Endothelial cell of umbilical vein (primary cell): ENCODE data around the gene TRPC6. TPM values are rescaled to one million over a fixed set of nuclear protein-coding genes. Genes with fewer than 3 reads are reported as not detected.

Experiments
- BruUV-seq: library from RNA; stranded (reverse); fragments of 400-500 nt; replicated peaks from 2 replicates; lab custom pipeline; 2021; lab: Mats Ljungman, UMichigan
- CTCF ChIA-PET: fragments of 300-600, 350-600 bp; sonication (Branson Sonifier 250); formaldehyde crosslinking; loops from one replicate; lab custom pipeline; 2021; ENCODE audit warnings: antibody characterized with exemption, inconsistent platforms; lab: Charles Lee
- POLR2A ChIA-PET: fragments of 300-600, 350-600 bp; sonication (Branson Sonifier 250); formaldehyde crosslinking; loops from one replicate; lab custom pipeline; 2021; ENCODE audit warnings: antibody characterized with exemption, inconsistent platforms; lab: Charles Lee
- DNase-seq: peaks from one replicate; pipeline ENCODE4 v3.0.0-alpha.2; 2011; ENCODE audit warnings: low read depth, low spot score
- FAIRE-seq: peaks from 2 replicates; lab custom pipeline; 2011; peaks lifted over from hg19 to GRCh38; lab: Jason Lieb, UNC
- H2AFZ ChIP-seq: 2 replicates; pipeline ENCODE4 v1.6.0; 2012; ENCODE audit warnings: low read depth, low read length, control low read depth, inconsistent platforms
- H3K27ac ChIP-seq: 2 replicates; pipeline ENCODE4 v1.5.1; 2011; ENCODE audit warnings: low read depth, mild to moderate bottlenecking, control low read depth, low read length, moderate library complexity; ENCODE audit not compliant: insufficient read depth
- H3K27me3 ChIP-seq, 2 experiments: 2 replicates each; pipeline versions ENCODE4 v1.6.0 to v1.6.1; 2011; ENCODE audit warnings: low read length in 2 of 2, mixed read lengths in 1 of 2; ENCODE audit not compliant: control insufficient read depth in 2 of 2, insufficient read depth in 2 of 2
- H3K36me3 ChIP-seq, 2 experiments: 2 replicates in 1 of 2; 3 replicates in 1 of 2; pipeline ENCODE4 v1.5.1; 2011; ENCODE audit warnings: low read length in 2 of 2, mild to moderate bottlenecking in 1 of 2, moderate library complexity in 1 of 2; ENCODE audit not compliant: control insufficient read depth in 2 of 2, insufficient read depth in 2 of 2; ENCODE audit errors: extremely low read depth in 1 of 2
- H3K4me1 ChIP-seq: 3 replicates; pipeline ENCODE4 v1.5.1; 2011; ENCODE audit warnings: mild to moderate bottlenecking, low read length; ENCODE audit not compliant: control insufficient read depth, insufficient read depth; ENCODE audit errors: extremely low read depth
- H3K4me2 ChIP-seq: 2 replicates; pipeline ENCODE4 v1.6.1; 2011; ENCODE audit warnings: low read length, control low read depth, mixed read lengths; ENCODE audit not compliant: insufficient read depth
- H3K4me3 ChIP-seq, 3 experiments: fragments of 200-600 bp in 1 of 3; sonication (generic), shearing (Covaris generic) in 1 of 3; replicated peaks in 1 of 3; 2 replicates each; pipeline ENCODE4 v1.5.1; 2011 to 2016; ENCODE audit warnings: control low read depth in 3 of 3, low read length in 3 of 3, mild to moderate bottlenecking in 2 of 3, inconsistent platforms in 1 of 3, low read depth in 1 of 3, moderate library complexity in 1 of 3; ENCODE audit not compliant: insufficient read depth in 1 of 3
- H3K79me2 ChIP-seq: 2 replicates; pipeline ENCODE4 v1.6.0; 2012; ENCODE audit warnings: low read length, inconsistent platforms; ENCODE audit not compliant: control insufficient read depth, insufficient read depth
- H3K9ac ChIP-seq: replicated peaks from 2 replicates; pipeline ENCODE3; 2011; ENCODE audit warnings: low read length, control low read depth; ENCODE audit not compliant: insufficient read depth; ENCODE audit errors: extremely low read depth
- H3K9me1 ChIP-seq: replicated peaks from 3 replicates; pipeline ENCODE4 v1.6.0; 2011; ENCODE audit warnings: mild to moderate bottlenecking, low read length; ENCODE audit not compliant: control insufficient read depth, insufficient read depth; ENCODE audit errors: extremely low read depth
- H3K9me3 ChIP-seq: replicated peaks from 2 replicates; pipeline ENCODE4 v1.5.1; 2012; ENCODE audit warnings: low read length, inconsistent platforms; ENCODE audit not compliant: control insufficient read depth, insufficient read depth
- H4K20me1 ChIP-seq: replicated peaks from 2 replicates; pipeline ENCODE3; 2011; ENCODE audit warnings: mild to moderate bottlenecking, low read length; ENCODE audit not compliant: control insufficient read depth, insufficient read depth; ENCODE audit errors: extremely low read depth
- CTCF ChIP-seq, 2 donors: IDR thresholded peaks; 1 replicate in 1 of 2; 2 replicates in 1 of 2; pipeline ENCODE4 v1.5.1; 2011; ENCODE audit warnings: low read length in 2 of 2, mild to moderate bottlenecking in 2 of 2, moderate library complexity in 2 of 2, control low read depth in 1 of 2, inconsistent platforms in 1 of 2, low read depth in 1 of 2; ENCODE audit not compliant: insufficient read depth in 1 of 2; ENCODE audit errors: extremely low read depth in 1 of 2
- EZH2 ChIP-seq: IDR thresholded peaks from 2 replicates; pipeline ENCODE4 v1.6.1; 2012; ENCODE audit warnings: borderline replicate concordance, low read depth, mild to moderate bottlenecking, moderate library complexity, low read length, inconsistent platforms; ENCODE audit not compliant: severe bottlenecking
- FOS ChIP-seq: IDR thresholded peaks from 2 replicates; pipeline ENCODE4 v1.6.1; 2011; ENCODE audit warnings: mild to moderate bottlenecking, low read length, moderate library complexity, borderline replicate concordance; ENCODE audit not compliant: insufficient read depth
- GATA2 ChIP-seq: IDR thresholded peaks from 2 replicates; pipeline ENCODE4 v1.7.0; 2011; ENCODE audit warnings: low read depth, mild to moderate bottlenecking, moderate library complexity, mixed read lengths, low read length; ENCODE audit not compliant: insufficient read length, insufficient read depth
- JUN ChIP-seq: IDR thresholded peaks from 2 replicates; pipeline ENCODE4 v1.6.1; 2011; ENCODE audit warnings: borderline replicate concordance, low read depth; ENCODE audit not compliant: insufficient read length, insufficient read depth
- MAX ChIP-seq: IDR thresholded peaks from 2 replicates; pipeline ENCODE4 v1.6.1; 2011; ENCODE audit not compliant: insufficient read depth, insufficient read length
- MYC ChIP-seq: IDR thresholded peaks from one replicate; pipeline ENCODE4 v1.6.1; 2011; ENCODE audit warnings: mild to moderate bottlenecking, low read depth, low read length
- POLR2A ChIP-seq: IDR thresholded peaks from 2 replicates; pipeline ENCODE4 v1.6.1; 2012; ENCODE audit warnings: low read depth, mild to moderate bottlenecking, control low read depth, low read length
- POLR2AphosphoS5 ChIP-seq: IDR thresholded peaks from 2 replicates; pipeline ENCODE4 v1.6.1; 2012; ENCODE audit warnings: low read depth, mild to moderate bottlenecking, control low read depth, low read length, moderate library complexity; ENCODE audit not compliant: insufficient read depth
- dilution Hi-C: fragments of 300-500 bp; cut with MboI; formaldehyde crosslinking; loops from one replicate; pipeline ENCODE4 v1.15.0; 2019; ENCODE audit warnings: low sequenced_read_pairs; ENCODE audit not compliant: extremely low pct_ligation_motif_present
- intact Hi-C: fragments of 100-400 bp; cut with micrococcal nuclease; formaldehyde crosslinking; loops from one replicate; pipeline ENCODE4 v1.10.0; 2022
- polyA plus RNA-seq, 4 experiments: library from polyadenylated mRNA; depleted of rRNA in 3 of 4; stranded (reverse) in 3 of 4; unstranded in 1 of 4; fragments of >200 nt; gene quantifications; 2 replicates each; pipeline versions ENCODE4 v1.2.1 to v1.2.3, GENCODE V29; 2011 to 2012; ENCODE audit warnings: missing spikeins in 1 of 4
- total RNA-seq: library from RNA; stranded (reverse); gene quantifications from 2 replicates; pipeline ENCODE4 v1.2.3, GENCODE V29; 2021

The TRPC6 gene
- total and polyA plus RNA-seq, 2 donors (not counting 3 experiments of a cell fraction or from before 2014, with no cell fraction given): not detected

GRCh38 chr11:101600924-101601323, 17.1 kb upstream of the TRPC6 start:
- Histone ChIP-seq H3K9me3 (no peaks in the 10 kb centered on the region), H3K79me2 (no peaks in the 10 kb centered on the region), H3K4me2 (no peak overlapping the region), H3K27me3 (no peaks in the 10 kb centered on the region), H2AFZ (no peak overlapping the region), H4K20me1 (no peaks in the 10 kb centered on the region), H3K4me1 (no peaks in the 10 kb centered on the region), H3K36me3 (no peaks in the 10 kb centered on the region), H3K9ac (no peak overlapping the region), H3K27ac (no peak overlapping the region), H3K4me3 (no peak overlapping the region), H3K9me1 (no peaks in the 10 kb centered on the region)
- FAIRE-seq: no peak
- dilution Hi-C loops (no loop called here), intact Hi-C loops (no loop called here)
- POLR2A ChIA-PET: no interaction called here
- TF ChIP-seq EZH2: no peak
- no peak for TF ChIP-seq FOS
- TF ChIP-seq GATA2: no peak
- no peak for DNase-seq
- CTCF ChIA-PET: no interaction called here
- no TSS peak for BruUV-seq

GRCh38 chr11:101586965-101587364, 3.2 kb upstream of the TRPC6 start:
- Histone ChIP-seq H4K20me1 (no peaks in the 10 kb centered on the region), H3K9ac (no peak overlapping the region), H3K9me1 (no peaks in the 10 kb centered on the region), H3K4me3 (no peak overlapping the region), H3K36me3 (no peaks in the 10 kb centered on the region), H3K9me3 (no peaks in the 10 kb centered on the region), H3K79me2 (no peaks in the 10 kb centered on the region), H3K27ac (no peak overlapping the region), H3K4me2 (no peak overlapping the region), H3K4me1 (no peaks in the 10 kb centered on the region), H3K27me3 (peaks cover 9 to 10% of the 10 kb centered on the region in 2 experiments), H2AFZ (no peak overlapping the region)
- DNase-seq: no peak
- no TSS peak for BruUV-seq
- ChIA-PET CTCF (no interaction called here), POLR2A (no interaction called here)
- TF ChIP-seq POLR2AphosphoS5 (no peak), CTCF (IDR thresholded peaks at IDR 0.05; ENCODE audit: extremely low read depth in 1 of 2, insufficient read depth in 1 of 2, low read depth in 1 of 2, low read length in 2 of 2) (no peak), JUN (no peak), POLR2A (no peak), EZH2 (no peak), FOS (no peak), MYC (no peak), GATA2 (no peak), MAX (no peak)
- FAIRE-seq: no peak
- intact Hi-C loops (no loop called here), dilution Hi-C loops (no loop called here)
